CD8-positive, alpha-beta memory T cell (primary cell): ENCODE results near the gene KDM5A. TPM values are rescaled to one million over a fixed set of nuclear protein-coding genes. Genes with fewer than 3 reads are reported as not detected.

Experiments used
- CTCF ChIA-PET: fragments of 350-600 bp; sonication (Branson Sonifier 250); formaldehyde crosslinking; loops from one replicate; lab custom pipeline; 2021; ENCODE audit warnings: antibody characterized with exemption; lab: Charles Lee
- POLR2A ChIA-PET: fragments of 350-600 bp; sonication (Branson Sonifier 250); formaldehyde crosslinking; loops from one replicate; lab custom pipeline; 2021; ENCODE audit warnings: antibody characterized with exemption; lab: Charles Lee
- DNase-seq, 5 donors: peaks; one replicate each; pipeline versions ENCODE4 v3.0.0 to v3.0.0-alpha.2; 2020 to 2022; ENCODE audit warnings: mixed read lengths in 1 of 5
- H3K27ac ChIP-seq: one replicate; pipeline ENCODE4 v1.7.0; 2013; ENCODE audit warnings: low read depth, mild to moderate bottlenecking, low read length, moderate library complexity
- H3K27me3 ChIP-seq: 2 replicates; pipeline ENCODE4 v1.7.0; 2013; ENCODE audit warnings: low read length, mild to moderate bottlenecking; ENCODE audit not compliant: insufficient read depth, poor library complexity, severe bottlenecking
- H3K36me3 ChIP-seq: 2 replicates; pipeline ENCODE4 v1.7.0; 2013; ENCODE audit warnings: mild to moderate bottlenecking, low read length, moderate library complexity; ENCODE audit not compliant: insufficient read depth
- H3K4me1 ChIP-seq: 2 replicates; pipeline ENCODE4 v1.7.0; 2013; ENCODE audit warnings: mild to moderate bottlenecking, low read length, moderate library complexity; ENCODE audit not compliant: insufficient read depth
- H3K4me3 ChIP-seq: 2 replicates; pipeline ENCODE4 v1.7.0; 2013; ENCODE audit warnings: mild to moderate bottlenecking, low read length
- H3K9me3 ChIP-seq: 2 replicates; pipeline ENCODE4 v1.7.0; 2013; ENCODE audit warnings: mild to moderate bottlenecking, low read length
- H3K27ac Mint-ChIP-seq, 8 donors: one replicate each; pipeline ENCODE4 v1.8.0; 2020 to 2021; ENCODE audit warnings: mixed read lengths in 8 of 8, mild to moderate bottlenecking in 6 of 8, inconsistent platforms in 3 of 8, moderate library complexity in 3 of 8
- H3K27me3 Mint-ChIP-seq, 2 donors: one replicate each; pipeline ENCODE4 v1.8.0; 2020 to 2021; ENCODE audit warnings: mixed read lengths in 2 of 2, mild to moderate bottlenecking in 1 of 2, moderate library complexity in 1 of 2
- H3K36me3 Mint-ChIP-seq, 3 donors: one replicate each; pipeline ENCODE4 v1.8.0; 2020 to 2021; ENCODE audit warnings: mixed read lengths in 3 of 3, inconsistent platforms in 1 of 3, mild to moderate bottlenecking in 1 of 3
- H3K4me1 Mint-ChIP-seq, 3 donors: one replicate each; pipeline ENCODE4 v1.8.0; 2020 to 2021; ENCODE audit warnings: mixed read lengths in 3 of 3, inconsistent platforms in 1 of 3, mild to moderate bottlenecking in 1 of 3
- H3K4me3 Mint-ChIP-seq, 7 donors: one replicate each; pipeline ENCODE4 v1.8.0; 2020 to 2021; ENCODE audit warnings: mixed read lengths in 7 of 7, mild to moderate bottlenecking in 6 of 7, moderate library complexity in 4 of 7, inconsistent platforms in 2 of 7
- H3K9me3 Mint-ChIP-seq, 5 donors: one replicate each; pipeline ENCODE4 v1.8.0; 2020 to 2022; ENCODE audit warnings: mixed read lengths in 5 of 5, mild to moderate bottlenecking in 3 of 5, moderate library complexity in 2 of 5, inconsistent platforms in 1 of 5
- polyA plus RNA-seq: library from polyadenylated mRNA; unstranded; fragments of 300-500 nt; fragmentation: Illumina TruSeq; gene quantifications from one replicate; pipeline ENCODE4 v1.2.3, GENCODE V29; 2021
- total RNA-seq, 2 experiments: library from RNA; stranded (reverse); gene quantifications; one replicate each; pipeline ENCODE4 v1.2.3, GENCODE V29; 2021

The KDM5A gene
- total and polyA plus RNA-seq, 3 experiments from 2014 or later: 71.8 to 76.6 (median 75.6) TPM

- CTCF ChIA-PET: no interaction called here
- no peak overlapping the region for H3K27ac ChIP-seq
- H3K9me3 Mint-ChIP-seq: no peaks in the 10 kb centered on the region
- no peaks in the 10 kb centered on the region for H3K27me3 ChIP-seq
- H3K9me3 ChIP-seq: no peaks in the 10 kb centered on the region
- H3K27ac Mint-ChIP-seq: no peak overlapping the region
- POLR2A ChIA-PET: no interaction called here
- no peak overlapping the region for H3K4me3 Mint-ChIP-seq
- H3K4me1 ChIP-seq: no peaks in the 10 kb centered on the region
- H3K36me3 ChIP-seq: peaks cover 28% of the 10 kb centered on the region
- DNase-seq: no peak
- peaks cover 48 to 70% (median 60%) of the 10 kb centered on the region in 3 donors for H3K4me1 Mint-ChIP-seq
- no peaks in the 10 kb centered on the region for H3K27me3 Mint-ChIP-seq
- H3K4me3 ChIP-seq: no peak overlapping the region
- peaks cover 12 to 86% (median 37%) of the 10 kb centered on the region in 3 donors for H3K36me3 Mint-ChIP-seq
These were observed 100.4 kb downstream of the KDM5A start for GRCh38 chr12:288687-289086.

DNA sequence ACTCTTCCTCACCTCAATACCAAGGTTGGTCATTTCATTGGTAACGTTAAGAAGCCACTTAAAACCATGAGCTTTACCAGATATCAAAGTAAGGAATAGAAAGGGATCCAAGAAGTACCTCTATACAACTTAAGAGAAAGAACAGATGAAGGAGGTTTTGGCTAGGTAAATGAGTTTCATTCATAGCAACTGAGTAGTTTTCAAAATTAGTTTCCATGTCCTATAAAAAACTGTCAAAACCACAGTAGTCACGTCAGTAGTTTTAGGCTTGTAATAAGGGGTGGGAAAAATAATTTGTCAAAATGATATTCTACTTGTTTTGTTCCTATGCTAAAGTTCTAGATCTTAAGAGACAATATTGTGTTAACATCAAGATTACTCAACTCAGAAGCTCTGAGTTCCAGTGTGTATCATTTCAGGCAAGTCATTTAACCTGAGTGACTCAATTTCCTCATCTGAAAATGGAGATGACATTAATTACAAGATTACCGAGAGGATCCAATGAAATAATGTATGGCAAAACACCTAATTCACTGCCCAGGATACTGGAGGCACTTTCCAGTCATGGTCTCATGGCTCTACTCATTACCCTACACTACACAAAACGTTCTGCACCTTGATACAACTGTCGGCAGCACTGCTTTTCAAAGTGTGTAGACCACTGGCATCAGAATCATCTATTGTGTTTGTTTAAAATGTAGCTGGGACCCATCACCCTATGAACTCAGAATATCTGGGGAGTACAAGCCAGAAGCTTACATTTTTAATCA lies 102.4 kb downstream of the KDM5A start:
- DNase-seq: no peak
- Mint-ChIP-seq H3K27ac (peak overlapping the region in 7 of 8 donors; percentile 49 to 82 (median 66)), H3K27me3 (no peaks in the 10 kb centered on the region), H3K4me3 (peak overlapping the region in 1 of 7 donors; percentile 29), H3K4me1 (peaks cover 41 to 57% (median 51%) of the 10 kb centered on the region in 3 donors), H3K36me3 (peaks cover 0 to 81% (median 37%) of the 10 kb centered on the region in 3 donors), H3K9me3 (no peaks in the 10 kb centered on the region)
- H3K9me3 ChIP-seq: no peaks in the 10 kb centered on the region
- H3K4me1 ChIP-seq: no peaks in the 10 kb centered on the region
- POLR2A ChIA-PET: no interaction called here
- H3K36me3 ChIP-seq: peaks cover 17% of the 10 kb centered on the region
- CTCF ChIA-PET: no interaction called here
- no peaks in the 10 kb centered on the region for H3K27me3 ChIP-seq
- H3K27ac ChIP-seq: no peak overlapping the region
- H3K4me3 ChIP-seq: no peak overlapping the region

- CTCF ChIA-PET: no interaction called here
These were observed 111.1 kb downstream of the KDM5A start for GRCh38 chr12:278046-278445.

DNA sequence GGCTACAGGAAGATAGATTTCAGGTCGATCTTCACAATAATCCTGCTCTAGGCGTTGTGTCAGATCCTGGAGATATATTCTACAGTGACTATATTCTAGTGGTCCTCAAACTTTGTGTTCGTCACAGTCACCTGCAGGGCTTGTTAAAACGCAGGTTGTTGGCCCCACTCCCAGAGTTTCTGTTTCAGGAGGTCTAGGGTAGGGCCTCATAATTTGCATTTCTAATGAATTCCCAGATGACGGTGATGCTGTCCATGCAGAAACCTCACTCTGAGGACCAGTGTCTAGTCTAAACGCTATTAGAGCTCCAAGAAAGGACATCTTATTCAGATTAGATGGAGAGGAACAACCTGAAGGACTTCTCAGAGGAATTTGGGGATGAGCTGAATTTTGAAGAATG lies 113.3 kb downstream of the KDM5A start:
- peaks cover 0 to 5% (median 3%) of the 10 kb centered on the region in 3 donors for H3K4me1 Mint-ChIP-seq
- H3K4me3 Mint-ChIP-seq: no peak overlapping the region
- H3K27ac ChIP-seq: no peak overlapping the region
- no peaks in the 10 kb centered on the region for H3K9me3 ChIP-seq
- H3K9me3 Mint-ChIP-seq: no peaks in the 10 kb centered on the region
- H3K36me3 ChIP-seq: no peaks in the 10 kb centered on the region
- DNase-seq: no peak
- H3K4me3 ChIP-seq: no peak overlapping the region
- no peaks in the 10 kb centered on the region for H3K4me1 ChIP-seq
- H3K27me3 Mint-ChIP-seq: no peaks in the 10 kb centered on the region
- no peak overlapping the region for H3K27ac Mint-ChIP-seq
- H3K36me3 Mint-ChIP-seq: peaks cover 0 to 14% (median 2%) of the 10 kb centered on the region in 3 donors
- no peaks in the 10 kb centered on the region for H3K27me3 ChIP-seq
- ChIA-PET CTCF (no interaction called here), POLR2A (no interaction called here)

More at GRCh38 chr12:278046-278445, 111.1 kb downstream of the KDM5A start:
- Mint-ChIP-seq H3K27me3 (no peaks in the 10 kb centered on the region), H3K36me3 (peaks cover 0 to 27% (median 8%) of the 10 kb centered on the region in 3 donors), H3K9me3 (no peaks in the 10 kb centered on the region), H3K27ac (peak overlapping the region in 1 of 8 donors; percentile 5), H3K4me3 (no peak overlapping the region), H3K4me1 (peaks cover 0 to 5% (median 5%) of the 10 kb centered on the region in 3 donors)
- Histone ChIP-seq H3K36me3 (no peaks in the 10 kb centered on the region), H3K4me1 (no peaks in the 10 kb centered on the region), H3K9me3 (no peaks in the 10 kb centered on the region), H3K27me3 (no peaks in the 10 kb centered on the region), H3K4me3 (no peak overlapping the region), H3K27ac (no peak overlapping the region)
- POLR2A ChIA-PET: no interaction called here
- no peak for DNase-seq

GRCh38 chr12:273382-273781 lies 115.7 kb downstream of the KDM5A start:
- Histone ChIP-seq H3K4me1 (no peaks in the 10 kb centered on the region), H3K27ac (no peak overlapping the region), H3K4me3 (no peak overlapping the region), H3K27me3 (no peaks in the 10 kb centered on the region), H3K36me3 (no peaks in the 10 kb centered on the region), H3K9me3 (no peaks in the 10 kb centered on the region)
- H3K36me3 Mint-ChIP-seq: peaks cover 0 to 5% (median 0%) of the 10 kb centered on the region in 3 donors
- peaks cover 0 to 6% (median 0%) of the 10 kb centered on the region in 3 donors for H3K4me1 Mint-ChIP-seq
- DNase-seq: no peak
- ChIA-PET CTCF (no interaction called here), POLR2A (no interaction called here)
- H3K4me3 Mint-ChIP-seq: no peak overlapping the region
- H3K27me3 Mint-ChIP-seq: no peaks in the 10 kb centered on the region
- H3K9me3 Mint-ChIP-seq: no peaks in the 10 kb centered on the region
- peak overlapping the region in 1 of 8 donors; percentile 16 for H3K27ac Mint-ChIP-seq

DNA sequence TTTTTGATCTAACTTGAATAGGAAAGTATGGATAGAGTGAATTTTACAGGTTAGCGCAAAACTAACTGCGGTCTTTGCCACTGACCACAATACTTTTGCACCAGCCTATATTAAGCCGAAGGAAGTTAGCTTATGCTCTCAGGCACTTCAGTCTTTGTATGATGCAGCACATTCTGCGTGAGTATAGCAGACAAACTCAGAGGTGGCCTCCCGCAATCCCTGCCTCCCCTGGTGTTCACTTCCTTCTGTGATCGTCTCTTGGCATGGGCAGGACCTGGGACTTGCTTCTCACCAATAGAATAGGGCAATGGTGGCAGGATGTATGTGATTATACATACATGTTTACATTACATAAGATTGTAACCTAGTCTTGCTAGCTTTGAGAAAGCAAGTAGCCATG lies 116.2 kb downstream of the KDM5A start:
- ChIA-PET POLR2A (no interaction called here), CTCF (no interaction called here)
- Mint-ChIP-seq H3K27me3 (no peaks in the 10 kb centered on the region), H3K9me3 (no peaks in the 10 kb centered on the region), H3K36me3 (peaks cover 0 to 5% (median 0%) of the 10 kb centered on the region in 3 donors), H3K4me1 (peaks cover 0 to 6% (median 0%) of the 10 kb centered on the region in 3 donors), H3K27ac (peak overlapping the region in 2 of 8 donors; percentile 16 to 79), H3K4me3 (no peak overlapping the region)
- no peaks in the 10 kb centered on the region for H3K36me3 ChIP-seq
- H3K4me3 ChIP-seq: no peak overlapping the region
- no peak for DNase-seq
- H3K27me3 ChIP-seq: no peaks in the 10 kb centered on the region
- no peak overlapping the region for H3K27ac ChIP-seq
- H3K4me1 ChIP-seq: no peaks in the 10 kb centered on the region
- H3K9me3 ChIP-seq: no peaks in the 10 kb centered on the region

- Histone ChIP-seq H3K9me3 (no peaks in the 10 kb centered on the region), H3K4me1 (no peaks in the 10 kb centered on the region), H3K27ac (no peak overlapping the region), H3K36me3 (no peaks in the 10 kb centered on the region), H3K4me3 (no peak overlapping the region), H3K27me3 (no peaks in the 10 kb centered on the region)
- POLR2A ChIA-PET: no interaction called here
- H3K27ac Mint-ChIP-seq: no peak overlapping the region
- peaks cover 0 to 6% (median 0%) of the 10 kb centered on the region in 3 donors for H3K4me1 Mint-ChIP-seq
- H3K27me3 Mint-ChIP-seq: no peaks in the 10 kb centered on the region
- H3K9me3 Mint-ChIP-seq: no peaks in the 10 kb centered on the region
- no peak for DNase-seq
- CTCF ChIA-PET: interaction anchor here (1.0 kb wide), 1 partner anchor 15 kb away, joined by 3 read pairs; no protein-coding TSS in a partner anchor
- no peak overlapping the region for H3K4me3 Mint-ChIP-seq
- peaks cover 0 to 3% (median 0%) of the 10 kb centered on the region in 3 donors for H3K36me3 Mint-ChIP-seq
These were observed 118.0 kb downstream of the KDM5A start for GRCh38 chr12:271161-271560.

DNA sequence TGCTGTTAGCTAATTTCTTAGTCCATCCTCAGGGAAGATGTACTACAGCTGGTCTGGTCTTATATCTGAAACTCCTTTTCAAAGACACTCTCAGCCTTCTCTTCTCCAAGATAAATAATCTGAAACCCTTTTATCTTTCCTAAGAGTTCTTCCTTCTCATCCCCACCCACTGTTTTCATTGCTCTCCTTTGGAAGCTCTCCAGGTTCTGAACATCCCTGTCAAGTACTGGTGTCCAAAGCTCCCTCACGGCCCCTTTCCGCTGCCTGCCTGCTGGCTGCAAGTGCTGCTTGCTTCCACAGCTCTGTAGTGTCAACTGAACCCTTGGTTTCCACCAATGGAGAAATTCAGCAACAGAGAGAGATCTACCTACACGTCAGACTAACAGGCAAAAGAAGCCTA lies 119.9 kb downstream of the KDM5A start:
- no peak overlapping the region for H3K4me3 Mint-ChIP-seq
- H3K4me3 ChIP-seq: no peak overlapping the region
- ChIA-PET POLR2A (no interaction called here), CTCF (no interaction called here)
- peaks cover 0 to 5% (median 3%) of the 10 kb centered on the region in 3 donors for H3K4me1 Mint-ChIP-seq
- peak overlapping the region in 2 of 8 donors; percentile 56 to 72 for H3K27ac Mint-ChIP-seq
- no peaks in the 10 kb centered on the region for H3K9me3 Mint-ChIP-seq
- H3K9me3 ChIP-seq: no peaks in the 10 kb centered on the region
- peaks cover 3% of the 10 kb centered on the region for H3K4me1 ChIP-seq
- H3K36me3 Mint-ChIP-seq: peaks cover 0 to 3% (median 2%) of the 10 kb centered on the region in 3 donors
- no peaks in the 10 kb centered on the region for H3K27me3 Mint-ChIP-seq
- no peak for DNase-seq
- no peak overlapping the region for H3K27ac ChIP-seq
- H3K36me3 ChIP-seq: no peaks in the 10 kb centered on the region
- no peaks in the 10 kb centered on the region for H3K27me3 ChIP-seq
